GM12878 (cell line): ENCODE data around the gene AMH.
A peak's percentile ranks its signal among the peaks of the same experiment; 100 is the strongest.

Experiments
- MTA3 ChIP-seq: IDR thresholded peaks from 2 replicates; pipeline ENCODE4 v1.6.1; 2012; ENCODE audit warnings: low read length, inconsistent platforms, borderline replicate concordance
- NFIC ChIP-seq: IDR thresholded peaks from 2 replicates; pipeline ENCODE4 v1.6.1; 2012; ENCODE audit warnings: low read depth, mild to moderate bottlenecking, inconsistent platforms, low read length, moderate library complexity
- NR2C1 ChIP-seq: fragments of 450-650 bp; IDR thresholded peaks from 2 replicates; pipeline ENCODE4 v1.6.1; 2017; ENCODE audit warnings: antibody characterized with exemption, mild to moderate bottlenecking, moderate library complexity
- POLR2A ChIP-seq: IDR thresholded peaks from 2 replicates; pipeline ENCODE4 v1.6.1; 2011; ENCODE audit warnings: low read depth, mild to moderate bottlenecking, low read length
- SPI1 ChIP-seq: IDR thresholded peaks from 2 replicates; pipeline ENCODE4 v1.6.1; 2011; ENCODE audit warnings: low read depth, mild to moderate bottlenecking, low read length, moderate library complexity, borderline replicate concordance; ENCODE audit not compliant: insufficient read depth
- TF ChIP-seq, protein P1 (sequence below), 3 experiments: IDR thresholded peaks in 2 of 3; conservative IDR thresholded peaks in 1 of 3; 2 replicates each; pipeline ENCODE4 v1.5.1; 2011; ENCODE audit warnings: low read depth in 3 of 3, low read length in 3 of 3, mild to moderate bottlenecking in 3 of 3, control low read depth in 2 of 3, moderate library complexity in 2 of 3, inconsistent platforms in 1 of 3, mixed read lengths in 1 of 3; ENCODE audit not compliant: control insufficient read depth in 2 of 3, insufficient read depth in 1 of 3; ENCODE audit errors: extremely low read depth in 1 of 3
- TF ChIP-seq, protein P2 (sequence below): IDR thresholded peaks from 2 replicates; pipeline ENCODE4 v1.6.1; 2012; ENCODE audit warnings: low read depth, low read length, improper control_type of control experiment

DNA sequence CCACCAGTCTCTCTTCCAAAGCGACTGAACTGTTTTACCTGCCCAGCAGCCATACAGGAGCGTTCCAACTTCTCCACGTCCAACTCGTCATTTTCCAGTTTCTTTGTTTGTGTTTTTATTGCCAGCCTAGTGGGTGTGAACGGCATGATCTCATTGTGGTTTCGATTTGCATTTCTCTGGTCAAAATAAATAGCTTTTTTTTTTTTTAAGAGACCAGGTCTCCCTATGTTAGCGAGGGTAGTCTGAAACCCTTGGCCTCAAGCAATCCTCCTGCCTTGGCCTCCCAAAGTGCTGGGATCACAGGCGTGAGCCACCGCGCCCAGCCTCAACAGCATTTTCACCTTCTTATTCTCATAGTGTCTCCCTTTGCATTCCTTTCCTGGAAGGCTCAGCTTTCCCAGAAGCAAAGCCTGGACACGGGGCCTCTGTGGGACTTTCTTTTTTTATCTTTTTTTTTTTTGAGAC, 11.2 kb downstream of the AMH start:
- TF ChIP-seq, protein P1, sequence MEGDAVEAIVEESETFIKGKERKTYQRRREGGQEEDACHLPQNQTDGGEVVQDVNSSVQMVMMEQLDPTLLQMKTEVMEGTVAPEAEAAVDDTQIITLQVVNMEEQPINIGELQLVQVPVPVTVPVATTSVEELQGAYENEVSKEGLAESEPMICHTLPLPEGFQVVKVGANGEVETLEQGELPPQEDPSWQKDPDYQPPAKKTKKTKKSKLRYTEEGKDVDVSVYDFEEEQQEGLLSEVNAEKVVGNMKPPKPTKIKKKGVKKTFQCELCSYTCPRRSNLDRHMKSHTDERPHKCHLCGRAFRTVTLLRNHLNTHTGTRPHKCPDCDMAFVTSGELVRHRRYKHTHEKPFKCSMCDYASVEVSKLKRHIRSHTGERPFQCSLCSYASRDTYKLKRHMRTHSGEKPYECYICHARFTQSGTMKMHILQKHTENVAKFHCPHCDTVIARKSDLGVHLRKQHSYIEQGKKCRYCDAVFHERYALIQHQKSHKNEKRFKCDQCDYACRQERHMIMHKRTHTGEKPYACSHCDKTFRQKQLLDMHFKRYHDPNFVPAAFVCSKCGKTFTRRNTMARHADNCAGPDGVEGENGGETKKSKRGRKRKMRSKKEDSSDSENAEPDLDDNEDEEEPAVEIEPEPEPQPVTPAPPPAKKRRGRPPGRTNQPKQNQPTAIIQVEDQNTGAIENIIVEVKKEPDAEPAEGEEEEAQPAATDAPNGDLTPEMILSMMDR (IDR thresholded peaks at IDR 0.05 in 2 of 3, conservative IDR thresholded peaks at IDR 0.05 in 1 of 3; ENCODE audit: control insufficient read depth in 2 of 3, extremely low read depth in 1 of 3, insufficient read depth in 1 of 3, low read depth in 3 of 3, low read length in 3 of 3): no peak
- TF ChIP-seq, protein P2, sequence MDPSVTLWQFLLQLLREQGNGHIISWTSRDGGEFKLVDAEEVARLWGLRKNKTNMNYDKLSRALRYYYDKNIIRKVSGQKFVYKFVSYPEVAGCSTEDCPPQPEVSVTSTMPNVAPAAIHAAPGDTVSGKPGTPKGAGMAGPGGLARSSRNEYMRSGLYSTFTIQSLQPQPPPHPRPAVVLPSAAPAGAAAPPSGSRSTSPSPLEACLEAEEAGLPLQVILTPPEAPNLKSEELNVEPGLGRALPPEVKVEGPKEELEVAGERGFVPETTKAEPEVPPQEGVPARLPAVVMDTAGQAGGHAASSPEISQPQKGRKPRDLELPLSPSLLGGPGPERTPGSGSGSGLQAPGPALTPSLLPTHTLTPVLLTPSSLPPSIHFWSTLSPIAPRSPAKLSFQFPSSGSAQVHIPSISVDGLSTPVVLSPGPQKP: no peak
- TF ChIP-seq SPI1 (no peak), POLR2A (no peak), NFIC (peak; percentile 31; the same call in 1 of the 2 replicates), NR2C1 (no peak), MTA3 (no peak)
